ENCODE data around the gene TP53I11. TPM values are rescaled to one million over a fixed set of nuclear protein-coding genes. Genes with fewer than 3 reads are reported as not detected.

The TP53I11 gene
- total RNA-seq, 1 experiment from 2014 or later = 13.5 TPM

GRCh38 chr11:44915621-44916020 is 35.1 kb downstream of the TP53I11 start:
- no peak for DNase-seq (ENCODE audit: low spot score)

GRCh38 chr11:44915004-44915403 is 35.7 kb downstream of the TP53I11 start:
- no peak for DNase-seq (ENCODE audit: low spot score)

DNA sequence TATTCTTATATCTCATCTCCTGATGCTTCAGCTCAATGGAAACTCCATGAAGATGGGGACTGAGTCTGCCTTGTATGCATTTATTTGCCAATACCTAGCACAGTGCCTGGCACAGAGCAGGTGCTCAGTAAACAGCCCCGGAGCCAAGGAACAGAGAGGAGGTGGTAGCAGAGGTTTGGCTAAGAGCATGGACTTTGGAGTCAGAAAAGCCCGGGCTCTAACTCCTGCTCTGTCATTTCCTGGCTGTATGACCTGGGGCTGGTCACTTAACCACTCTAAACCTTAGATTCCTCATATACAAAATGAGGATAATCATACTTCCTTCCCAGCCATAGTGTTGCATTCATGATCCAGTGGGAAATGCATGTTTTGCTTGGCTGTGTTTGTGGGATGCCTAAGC is 36.6 kb downstream of the TP53I11 start:
- DNase-seq (ENCODE audit: low spot score) = no peak

- no peak for DNase-seq (ENCODE audit: low spot score)
Observed at GRCh38 chr11:44913502-44913901, 37.2 kb downstream of the TP53I11 start.

GRCh38 chr11:44912270-44912987 is 38.3 kb downstream of the TP53I11 start:
- no peak for DNase-seq (ENCODE audit: low spot score)

DNA sequence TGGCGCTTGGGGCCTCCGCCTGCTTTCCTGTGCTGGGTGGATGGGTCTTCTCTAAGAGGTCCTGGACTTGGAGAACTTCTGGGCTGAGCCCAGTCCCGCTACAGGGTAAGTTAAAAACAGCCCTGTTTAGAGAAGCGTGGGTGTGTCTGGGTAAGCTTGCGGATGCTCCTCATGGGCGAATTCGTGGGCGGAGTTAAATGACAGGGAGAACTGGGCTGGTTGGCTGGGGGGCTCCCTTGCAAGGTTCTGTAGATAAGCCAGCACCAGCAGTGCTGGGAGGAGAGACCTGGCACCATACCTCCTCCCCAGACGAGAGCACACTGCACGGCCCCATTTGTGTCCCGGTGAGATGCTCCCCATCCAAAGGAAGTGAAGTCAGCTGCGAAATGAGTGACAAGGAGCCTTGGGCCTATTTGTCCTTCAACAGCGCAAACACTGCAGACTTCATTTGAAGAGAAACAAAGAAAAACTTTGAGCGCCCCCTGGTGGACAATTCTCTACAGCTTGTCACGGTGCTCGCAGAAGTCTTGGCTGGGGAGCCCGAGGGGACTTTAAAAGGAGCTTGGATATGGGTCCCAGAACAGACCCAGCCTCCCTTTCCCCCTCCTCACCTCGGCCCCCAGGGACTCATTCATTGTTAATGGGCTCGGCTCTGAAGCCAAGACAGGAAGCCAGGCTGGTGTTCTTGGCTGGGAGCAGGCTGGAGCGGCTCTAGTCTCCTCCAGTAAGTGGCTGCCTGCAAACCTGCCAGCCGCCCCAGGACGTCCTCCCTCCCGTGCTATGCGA is 39.5 kb downstream of the TP53I11 start:
- DNase-seq (ENCODE audit: low spot score) = peak; percentile 66

- DNase-seq (ENCODE audit: low spot score) = no peak
Observed at GRCh38 chr11:44910591-44910990, 40.1 kb downstream of the TP53I11 start.

DNA sequence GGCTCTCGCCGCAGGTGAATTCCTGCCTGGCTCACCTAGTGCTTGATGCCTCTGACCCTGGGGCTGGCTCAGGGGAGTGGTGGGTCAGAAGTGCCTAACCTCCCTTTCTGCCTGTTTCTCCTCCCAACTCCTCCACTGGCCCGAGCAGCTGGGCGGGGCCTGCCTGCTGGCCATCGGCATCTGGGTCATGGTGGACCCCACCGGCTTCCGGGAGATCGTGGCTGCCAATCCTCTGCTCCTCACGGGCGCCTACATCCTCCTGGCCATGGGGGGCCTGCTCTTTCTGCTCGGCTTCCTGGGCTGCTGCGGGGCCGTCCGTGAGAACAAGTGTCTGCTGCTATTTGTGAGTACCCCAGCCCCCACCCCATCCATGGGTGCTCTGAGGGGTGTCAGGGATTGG is 41.1 kb downstream of the TP53I11 start:
- DNase-seq (ENCODE audit: low spot score) = no peak

GRCh38 chr11:44906649-44907048 is 44.0 kb downstream of the TP53I11 start:
- DNase-seq (ENCODE audit: low spot score) = no peak

GRCh38 chr11:44905131-44905866 is 45.4 kb downstream of the TP53I11 start:
- no peak for DNase-seq (ENCODE audit: low spot score)

- DNase-seq (ENCODE audit: low spot score) = no peak
Observed at GRCh38 chr11:44904261-44905020, 46.2 kb downstream of the TP53I11 start.

DNA sequence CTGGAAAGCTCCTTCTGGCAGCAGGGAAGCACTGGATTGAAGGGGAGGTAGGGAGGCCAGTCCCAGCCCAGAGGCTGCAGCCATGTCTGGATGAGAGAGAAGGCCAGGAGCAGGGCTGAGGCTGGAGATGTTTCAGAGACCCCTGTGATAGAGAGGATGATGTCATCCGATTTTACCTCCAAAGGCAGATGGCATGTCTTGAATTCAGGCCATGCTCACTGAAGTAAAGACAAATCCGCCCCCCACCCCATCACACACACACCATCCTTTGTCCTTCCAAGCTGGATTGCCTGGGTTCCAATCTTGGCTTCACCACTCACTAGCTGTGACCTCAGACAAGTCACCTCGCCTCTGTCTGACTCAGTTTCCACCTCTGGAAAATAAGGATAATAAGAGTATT is 47.2 kb downstream of the TP53I11 start:
- DNase-seq (ENCODE audit: low spot score) = no peak

DNA sequence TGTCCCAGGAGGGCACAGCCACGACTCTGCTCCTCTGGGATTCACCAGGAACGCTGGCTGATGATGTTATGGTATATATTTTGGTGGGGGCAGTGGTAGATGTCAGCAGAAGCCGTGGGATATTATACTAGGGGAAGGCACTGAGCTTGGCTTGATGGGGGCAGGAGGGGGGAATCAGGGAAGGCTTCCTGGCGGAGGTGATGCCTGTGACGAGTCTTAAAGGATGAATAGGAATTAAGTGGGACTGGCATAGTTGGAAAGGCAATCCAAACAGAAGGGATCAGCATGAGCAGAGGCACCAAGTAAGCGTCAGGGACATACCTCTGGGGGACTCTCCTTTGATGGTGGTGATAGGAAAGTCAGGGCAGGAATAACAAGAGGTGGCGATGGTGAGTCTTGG is 47.6 kb downstream of the TP53I11 start:
- no peak for DNase-seq (ENCODE audit: low spot score)

GRCh38 chr11:44901786-44902185 is 48.9 kb downstream of the TP53I11 start:
- no peak for DNase-seq (ENCODE audit: low spot score)

- DNase-seq (ENCODE audit: low spot score) = no peak
Observed at GRCh38 chr11:44901120-44901633, 49.5 kb downstream of the TP53I11 start.

GRCh38 chr11:44899959-44900358 is 50.7 kb downstream of the TP53I11 start:
- peak; percentile 53 for DNase-seq (ENCODE audit: low spot score)

GRCh38 chr11:44893846-44894617 is 56.7 kb downstream of the TP53I11 start:
- peak; percentile 80 for DNase-seq (ENCODE audit: low spot score)

DNA sequence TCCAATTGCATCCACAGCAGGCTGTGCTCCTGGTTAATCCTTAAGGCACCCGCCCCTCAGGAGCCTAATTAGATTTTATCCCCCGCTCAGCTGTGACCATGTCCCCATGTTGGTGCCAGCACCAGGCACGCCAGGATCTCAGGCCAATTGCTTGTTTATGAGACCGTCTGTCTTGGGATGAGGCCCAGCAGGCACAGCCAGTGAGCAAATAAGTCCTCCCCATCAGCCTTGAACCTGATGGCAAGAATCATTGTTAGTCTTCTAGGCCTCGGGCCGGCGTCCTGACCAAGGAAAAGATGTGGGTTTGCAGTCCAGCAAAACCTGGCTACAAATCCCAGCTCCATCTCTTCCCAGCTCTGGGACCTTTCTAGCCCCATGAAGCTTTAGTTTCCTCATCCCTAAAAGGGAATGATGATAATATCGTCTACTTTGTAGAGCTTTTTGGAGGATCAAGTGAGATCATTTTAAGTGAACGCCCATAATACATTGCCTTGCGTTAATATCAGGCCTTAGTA is 57.3 kb downstream of the TP53I11 start:
- no peak for DNase-seq (ENCODE audit: low spot score)

DNA sequence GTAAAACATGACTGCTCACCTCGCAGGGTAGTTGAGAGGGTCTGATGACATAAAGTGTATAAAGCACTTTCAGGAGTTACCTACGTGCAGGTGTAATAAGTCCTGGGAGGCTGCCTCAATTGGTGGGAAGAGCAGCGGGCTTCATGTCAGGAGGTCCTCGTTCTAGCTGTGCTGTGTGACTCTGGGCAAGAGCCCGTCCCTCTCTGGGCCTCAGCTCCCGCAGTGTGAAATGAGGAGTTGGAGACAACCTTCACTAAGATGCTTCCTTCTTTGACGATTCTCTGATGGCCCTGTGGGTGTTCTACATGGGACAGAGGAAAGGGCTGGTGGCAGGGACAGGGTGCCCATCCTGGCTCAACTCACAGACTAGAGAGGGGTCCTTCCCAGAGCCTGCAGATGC is 57.8 kb downstream of the TP53I11 start:
- DNase-seq (ENCODE audit: low spot score) = no peak

DNA sequence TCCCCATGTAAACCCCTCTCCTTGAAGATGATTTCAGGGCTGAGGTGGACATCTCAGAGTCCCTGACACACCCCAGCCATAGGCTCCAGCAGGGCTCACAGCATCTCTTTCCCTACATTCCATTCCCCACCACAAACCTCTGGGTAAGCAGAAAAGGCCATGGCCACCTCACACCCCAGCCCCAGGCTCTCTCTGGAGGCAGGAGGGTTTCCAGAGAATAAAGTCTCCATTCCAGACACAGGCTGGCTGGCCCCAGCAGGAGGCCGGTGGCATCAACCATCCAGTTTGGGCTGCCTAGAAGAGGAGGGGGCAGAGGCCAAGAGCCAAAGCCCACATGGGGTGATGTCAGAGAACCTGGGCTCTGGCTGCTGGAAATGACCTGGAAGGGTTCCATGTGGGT is 61.4 kb downstream of the TP53I11 start:
- peak; percentile 54 for DNase-seq (ENCODE audit: low spot score)

- DNase-seq (ENCODE audit: low spot score) = no peak
Observed at GRCh38 chr11:44887636-44888035, 63.0 kb downstream of the TP53I11 start.
